CD14-positive monocyte (primary cell): ENCODE data around the gene HBZ. TPM values are rescaled to one million over a fixed set of nuclear protein-coding genes. Genes with fewer than 3 reads are reported as not detected.
"Not testable (repeated sequence)": the region's sequence is repeated elsewhere in the genome, so short reads cannot be mapped to it uniquely, and the experiment has no call there.

Experiments used
- DNase-seq, 3 donors: peaks; one replicate each; pipeline ENCODE4 v3.0.0-alpha.2; 2011 to 2022
- H2AFZ ChIP-seq: 2 replicates; pipeline ENCODE4 v1.6.0; 2012; ENCODE audit warnings: mild to moderate bottlenecking, low read depth, low read length, inconsistent platforms; ENCODE audit not compliant: insufficient read depth, poor library complexity, severe bottlenecking
- H3K27ac ChIP-seq, 2 donors: 1 replicate in 1 of 2; 2 replicates in 1 of 2; pipeline ENCODE4 v1.5.1; 2012 to 2013; ENCODE audit warnings: low read length in 2 of 2, control low read depth in 1 of 2, inconsistent platforms in 1 of 2, low read depth in 1 of 2, mild to moderate bottlenecking in 1 of 2
- H3K27me3 ChIP-seq, 2 donors: one replicate each; pipeline versions ENCODE4 v1.6.0 to v1.6.1; 2011 to 2013; ENCODE audit warnings: low read length in 2 of 2; ENCODE audit not compliant: control insufficient read depth in 2 of 2, insufficient read depth in 2 of 2
- H3K36me3 ChIP-seq, 2 donors: replicated peaks in 1 of 2; 1 replicate in 1 of 2; 2 replicates in 1 of 2; pipeline versions ENCODE4 v1.5.1 to v1.6.1; 2012 to 2013; ENCODE audit warnings: low read length in 2 of 2, control low read depth in 1 of 2, inconsistent platforms in 1 of 2, mild to moderate bottlenecking in 1 of 2; ENCODE audit not compliant: insufficient read depth in 2 of 2, control insufficient read depth in 1 of 2
- H3K4me1 ChIP-seq, 2 donors: 1 replicate in 1 of 2; 2 replicates in 1 of 2; pipeline versions ENCODE4 v1.5.1 to v1.6.1; 2012 to 2013; ENCODE audit warnings: low read length in 2 of 2, control low read depth in 1 of 2, inconsistent platforms in 1 of 2, mild to moderate bottlenecking in 1 of 2, moderate library complexity in 1 of 2; ENCODE audit not compliant: insufficient read depth in 2 of 2, control insufficient read depth in 1 of 2
- H3K4me2 ChIP-seq: replicated peaks from 2 replicates; pipeline ENCODE3; 2012; ENCODE audit warnings: low read length, moderate library complexity, mild to moderate bottlenecking; ENCODE audit not compliant: poor library complexity, severe bottlenecking; ENCODE audit errors: extremely low read depth
- H3K4me3 ChIP-seq, 3 experiments: fragments of 200-600 bp in 1 of 3; sonication (generic) in 1 of 3; replicated peaks in 1 of 3; 1 replicate in 2 of 3; 2 replicates in 1 of 3; pipeline ENCODE4 v1.5.1; 2011 to 2013; ENCODE audit warnings: low read length in 3 of 3, mild to moderate bottlenecking in 3 of 3, control low read depth in 2 of 3, low read depth in 2 of 3, inconsistent platforms in 1 of 3, moderate library complexity in 1 of 3
- H3K79me2 ChIP-seq: 2 replicates; pipeline ENCODE4 v1.6.0; 2012; ENCODE audit warnings: mild to moderate bottlenecking, control low read depth, inconsistent platforms, low read length, moderate library complexity; ENCODE audit not compliant: insufficient read depth
- H3K9ac ChIP-seq: 2 replicates; pipeline ENCODE4 v1.6.0; 2017; ENCODE audit warnings: low read length, mild to moderate bottlenecking; ENCODE audit not compliant: insufficient read depth, poor library complexity, severe bottlenecking
- H3K9me3 ChIP-seq, 2 donors: replicated peaks in 1 of 2; 1 replicate in 1 of 2; 2 replicates in 1 of 2; pipeline versions ENCODE4 v1.5.1 to v1.6.1; 2012 to 2013; ENCODE audit warnings: low read length in 2 of 2, control low read depth in 1 of 2; ENCODE audit not compliant: control insufficient read depth in 1 of 2, insufficient read depth in 1 of 2
- H4K20me1 ChIP-seq: 2 replicates; pipeline ENCODE4 v1.6.0; 2012; ENCODE audit warnings: mild to moderate bottlenecking, low read length, control low read depth, moderate library complexity; ENCODE audit not compliant: insufficient read depth
- H3K27ac Mint-ChIP-seq, 7 donors: one replicate each; pipeline ENCODE4 v1.8.0; 2020; ENCODE audit warnings: mild to moderate bottlenecking in 7 of 7, mixed read lengths in 7 of 7, moderate library complexity in 6 of 7, inconsistent platforms in 2 of 7
- H3K27me3 Mint-ChIP-seq, 3 donors: one replicate each; pipeline ENCODE4 v1.8.0; 2021 to 2022; ENCODE audit warnings: low read depth in 3 of 3, mild to moderate bottlenecking in 3 of 3, mixed read lengths in 3 of 3, moderate library complexity in 3 of 3, inconsistent platforms in 1 of 3
- H3K36me3 Mint-ChIP-seq, 2 donors: one replicate each; pipeline ENCODE4 v1.8.0; 2020; ENCODE audit warnings: mixed read lengths in 2 of 2, inconsistent platforms in 1 of 2, mild to moderate bottlenecking in 1 of 2
- H3K4me1 Mint-ChIP-seq: one replicate; pipeline ENCODE4 v1.8.0; 2020; ENCODE audit warnings: mild to moderate bottlenecking, mixed read lengths
- H3K4me3 Mint-ChIP-seq, 2 donors: one replicate each; pipeline ENCODE4 v1.8.0; 2020; ENCODE audit warnings: mild to moderate bottlenecking in 2 of 2, mixed read lengths in 2 of 2, moderate library complexity in 1 of 2
- H3K9me3 Mint-ChIP-seq, 7 donors: one replicate each; pipeline ENCODE4 v1.8.0; 2020 to 2022; ENCODE audit warnings: mixed read lengths in 7 of 7, mild to moderate bottlenecking in 6 of 7, moderate library complexity in 6 of 7, inconsistent platforms in 2 of 7
- WGBS: methylation state at CpG from one replicate; pipeline ENCODE4 v1.1.5; 2013; ENCODE audit warnings: missing lambda C conversion rate; ENCODE audit not compliant: insufficient coverage; 5-methylcytosine and 5-hydroxymethylcytosine counted together
- intact Hi-C, 2 donors: fragments of 100-400 bp; cut with micrococcal nuclease; formaldehyde crosslinking; loops; one replicate each; pipeline versions ENCODE4 v1.15.0 to v1.15.1; 2023
- polyA plus RNA-seq, 3 donors: library from polyadenylated mRNA; depleted of rRNA in 1 of 3; unstranded in 2 of 3; stranded (reverse) in 1 of 3; fragments of 300-500 nt in 2 of 3; fragments of >200 nt in 1 of 3; fragmentation: Illumina TruSeq in 2 of 3; gene quantifications; 1 replicate in 2 of 3; 2 replicates in 1 of 3; pipeline ENCODE4 v1.2.3, GENCODE V29; 2012 to 2021

Gene HBZ
- polyA plus RNA-seq, 3 donors = not detected

GRCh38 chr16:163696-164095, 11.3 kb downstream of the HBZ start:
- H3K36me3 ChIP-seq, H4K20me1 ChIP-seq, H3K9ac ChIP-seq, intact Hi-C loops, H3K27ac Mint-ChIP-seq, H3K36me3 Mint-ChIP-seq, H2AFZ ChIP-seq, H3K79me2 ChIP-seq, H3K4me3 Mint-ChIP-seq, DNase-seq, H3K4me1 Mint-ChIP-seq, H3K4me3 ChIP-seq, H3K27ac ChIP-seq, H3K4me2 ChIP-seq: not testable (repeated sequence)
- WGBS = no CpG with 5 or more reads among the region's 3 CpGs
- Histone ChIP-seq H3K4me1 (peaks cover 8 to 16% of the 10 kb centered on the region in 2 donors), H3K27me3 (peaks cover 29 to 49% of the 10 kb centered on the region in 2 donors), H3K9me3 (peaks cover 0 to 21% of the 10 kb centered on the region in 2 donors)
- Mint-ChIP-seq H3K27me3 (peaks cover 59 to 74% (median 63%) of the 10 kb centered on the region in 3 donors), H3K9me3 (peaks cover 0 to 11% (median 6%) of the 10 kb centered on the region in 7 donors)

DNA sequence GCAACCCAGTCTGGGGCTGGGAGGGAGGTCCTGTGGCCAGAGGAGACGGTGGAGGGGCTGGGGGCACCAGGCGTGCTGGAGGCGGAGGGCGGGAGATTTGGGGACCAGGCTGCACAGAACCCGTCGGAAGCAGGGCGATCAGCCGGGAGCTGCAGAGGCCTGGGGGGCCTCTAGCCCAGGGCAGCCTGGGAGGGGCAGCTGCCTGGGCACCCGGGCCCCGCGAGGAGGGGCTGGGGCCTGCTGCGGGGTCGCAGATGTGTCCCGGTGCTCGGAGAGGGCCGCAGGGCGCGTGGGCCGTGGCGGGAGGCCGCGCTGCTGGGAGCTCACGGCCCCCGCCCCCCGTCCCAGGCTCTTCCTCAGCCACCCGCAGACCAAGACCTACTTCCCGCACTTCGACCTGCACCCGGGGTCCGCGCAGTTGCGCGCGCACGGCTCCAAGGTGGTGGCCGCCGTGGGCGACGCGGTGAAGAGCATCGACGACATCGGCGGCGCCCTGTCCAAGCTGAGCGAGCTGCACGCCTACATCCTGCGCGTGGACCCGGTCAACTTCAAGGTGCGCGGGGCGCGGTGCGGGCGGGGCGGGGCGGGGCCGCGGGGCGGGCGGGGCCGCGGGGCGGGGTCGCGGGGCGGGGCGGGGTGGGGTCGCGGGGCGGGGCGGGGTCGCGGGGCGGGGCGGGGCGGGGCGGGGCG, 11.8 kb downstream of the HBZ start:
- H3K9ac ChIP-seq, DNase-seq, H4K20me1 ChIP-seq, H3K36me3 Mint-ChIP-seq, H3K4me3 ChIP-seq, H3K27ac ChIP-seq, H3K36me3 ChIP-seq, H2AFZ ChIP-seq, H3K27ac Mint-ChIP-seq, H3K4me2 ChIP-seq, H3K4me1 Mint-ChIP-seq, H3K4me3 Mint-ChIP-seq, intact Hi-C loops, H3K79me2 ChIP-seq: not testable (repeated sequence)
- H3K9me3 ChIP-seq = peaks cover 0 to 21% of the 10 kb centered on the region in 2 donors
- no CpG with 5 or more reads among the region's 80 CpGs for WGBS
- H3K9me3 Mint-ChIP-seq = peaks cover 0 to 11% (median 6%) of the 10 kb centered on the region in 7 donors
- H3K27me3 ChIP-seq = peaks cover 33 to 55% of the 10 kb centered on the region in 2 donors
- H3K4me1 ChIP-seq = peaks cover 8 to 16% of the 10 kb centered on the region in 2 donors
- peaks cover 60 to 76% (median 67%) of the 10 kb centered on the region in 3 donors for H3K27me3 Mint-ChIP-seq
